ENCODE data around the gene SMIM28.
"Not testable (repeated sequence)": the region's sequence is repeated elsewhere in the genome, so short reads cannot be mapped to it uniquely, and the experiment has no call there.

SMIM28 gene

DNA sequence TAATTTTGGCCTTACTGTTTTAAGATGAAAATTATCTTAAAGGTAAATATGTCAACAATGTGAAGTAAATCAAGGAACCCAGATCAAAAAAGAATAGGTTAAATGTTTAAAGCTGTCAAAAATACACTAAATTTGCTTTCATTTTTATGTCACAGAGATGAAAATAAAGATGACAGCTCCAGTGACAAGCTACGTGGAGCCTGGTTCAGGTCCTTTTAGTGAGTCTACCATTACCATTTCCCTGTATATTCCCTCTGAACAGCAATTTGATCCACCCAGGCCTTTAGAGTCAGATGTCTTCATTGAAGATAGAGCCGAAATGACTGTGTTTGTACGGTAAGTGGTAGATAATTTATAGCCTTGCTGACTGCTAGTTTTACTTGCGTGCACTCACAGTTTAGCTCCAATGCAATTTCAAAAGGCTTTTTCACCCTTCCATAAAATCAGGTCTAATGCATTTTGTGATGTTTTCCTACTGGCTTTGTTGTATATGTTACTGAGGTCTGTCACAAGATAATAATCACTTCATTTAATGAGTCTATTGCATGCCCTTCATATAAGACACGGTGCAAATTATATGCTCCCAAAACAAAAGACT is 28.2 kb downstream of the SMIM28 start:
- DNase-seq (ENCODE audit: low spot score), result no peak

DNA sequence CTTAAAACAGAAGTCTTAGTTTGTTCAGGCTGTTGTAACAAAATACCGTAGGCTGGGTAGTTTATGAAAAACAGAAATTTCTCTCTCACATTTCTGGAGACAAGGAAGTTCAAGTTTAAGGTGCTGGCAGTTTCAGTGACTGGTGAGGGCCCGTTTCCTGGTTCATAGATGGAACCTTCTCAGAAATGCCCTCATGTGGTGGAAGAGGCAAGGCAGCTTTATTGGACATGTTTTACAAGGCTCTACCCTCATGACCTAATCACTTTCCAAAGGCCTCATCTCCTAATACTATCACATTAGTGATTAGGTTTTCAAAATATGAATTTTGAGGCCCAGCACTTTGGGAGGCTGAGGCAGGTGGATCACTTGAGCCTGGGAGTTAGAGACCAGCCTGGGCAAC is 28.7 kb downstream of the SMIM28 start:
- DNase-seq (ENCODE audit: low spot score), result no peak

- DNase-seq (ENCODE audit: low spot score), result no peak
Observed at GRCh38 chr6:138410048-138410735, 32.5 kb downstream of the SMIM28 start.

DNA sequence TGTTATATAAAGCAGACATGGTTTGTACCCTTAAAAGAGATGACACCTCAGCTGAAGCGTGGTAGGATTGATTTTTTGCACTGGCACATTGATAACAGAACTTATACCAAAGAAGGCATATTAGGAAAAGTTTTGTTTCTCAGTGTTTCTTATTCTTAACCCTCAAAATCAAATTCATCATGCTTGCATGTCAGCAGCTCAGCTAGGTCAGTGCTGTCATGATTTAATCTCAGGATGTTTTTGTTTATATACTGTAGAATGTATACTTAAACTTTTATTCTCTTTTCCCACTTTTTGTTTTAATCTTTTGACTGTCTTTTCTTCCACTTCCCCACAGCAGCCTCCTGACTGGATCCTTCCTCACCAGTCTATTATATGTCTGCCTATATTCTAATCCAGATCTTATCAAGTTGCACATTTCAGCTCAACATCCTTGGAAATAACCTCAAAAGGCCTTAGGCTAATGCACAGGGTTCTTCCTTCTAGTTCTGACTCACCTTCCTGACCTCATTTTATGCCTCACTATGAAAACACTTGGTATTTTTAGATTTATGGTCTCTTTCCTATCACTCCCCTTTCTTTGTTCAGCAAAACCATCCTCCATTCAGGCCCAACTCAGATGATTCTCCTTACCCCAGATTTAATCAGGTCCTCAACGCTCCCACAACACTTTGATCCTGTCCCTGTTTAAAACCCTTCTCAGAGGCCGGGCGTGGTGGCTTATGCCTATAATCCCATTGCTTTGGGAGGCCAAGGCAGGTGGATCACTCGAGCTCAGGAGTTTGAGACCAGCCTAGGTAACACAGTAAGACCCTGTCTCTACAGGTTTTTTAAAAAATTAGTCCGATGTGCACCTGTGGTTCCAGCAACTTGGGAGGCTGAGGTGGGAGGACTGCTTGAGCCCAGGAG is 33.5 kb downstream of the SMIM28 start:
- DNase-seq (ENCODE audit: low spot score), result no peak

- DNase-seq (ENCODE audit: low spot score), result no peak
Observed at GRCh38 chr6:138415125-138415524, 37.4 kb downstream of the SMIM28 start.

GRCh38 chr6:138416206-138416605 is 38.5 kb downstream of the SMIM28 start:
- no peak for DNase-seq (ENCODE audit: low spot score)

DNA sequence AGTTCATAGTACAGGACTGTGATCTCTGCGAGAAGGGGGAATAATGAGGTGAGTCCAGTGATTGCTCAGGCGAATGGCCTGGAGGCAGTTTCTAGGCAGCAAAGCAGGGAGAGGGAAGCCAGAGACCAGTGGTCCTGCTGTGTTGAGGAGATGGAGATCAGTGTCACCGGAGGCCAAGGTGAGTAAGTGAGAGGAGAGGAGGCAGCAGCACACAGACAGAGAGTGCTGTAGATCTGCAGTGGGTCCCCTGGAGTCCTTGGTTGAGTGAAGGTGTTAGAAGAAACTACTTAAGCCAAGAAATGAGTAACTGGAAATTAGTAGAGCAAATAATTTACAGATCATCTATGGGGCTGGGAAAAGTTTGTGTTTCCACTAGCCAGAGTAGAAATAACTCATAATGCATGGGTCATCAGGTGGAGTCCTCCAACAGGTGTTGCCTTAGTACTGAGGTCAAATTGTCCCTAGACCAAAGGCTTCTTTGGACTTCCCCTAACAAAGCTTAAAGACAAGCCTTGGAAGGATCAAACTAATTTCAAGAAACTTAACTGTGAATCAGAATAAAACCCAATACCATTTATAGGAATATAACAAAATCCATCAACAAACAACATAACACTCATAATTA is 39.9 kb downstream of the SMIM28 start:
- no peak for DNase-seq (ENCODE audit: low spot score)

GRCh38 chr6:138418118-138418742 is 40.5 kb downstream of the SMIM28 start:
- no peak for DNase-seq (ENCODE audit: low spot score)

- DNase-seq (ENCODE audit: low spot score), result no peak
Observed at GRCh38 chr6:138419766-138420165, 42.1 kb downstream of the SMIM28 start.

DNA sequence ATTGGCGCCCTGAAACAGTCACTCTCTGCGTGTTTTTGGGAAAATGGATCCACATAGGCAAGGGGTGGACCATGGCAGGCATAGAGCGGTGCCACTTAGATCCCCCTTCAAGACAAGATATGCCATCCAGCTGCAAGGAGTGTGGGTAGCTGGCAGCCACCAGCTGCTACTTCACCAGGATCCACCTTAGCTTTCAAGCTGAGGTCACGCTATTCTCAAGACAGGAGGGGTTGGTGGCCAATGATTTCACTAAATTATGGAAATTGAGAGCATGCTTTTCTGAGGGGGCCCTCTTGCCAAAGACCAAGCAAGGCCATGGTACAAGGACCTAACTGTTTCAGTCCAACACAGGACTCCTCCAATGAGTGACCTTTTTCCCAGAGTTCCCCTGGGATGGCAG is 42.7 kb downstream of the SMIM28 start:
- DNase-seq (ENCODE audit: low spot score), result no peak

GRCh38 chr6:138421089-138421488 is 43.4 kb downstream of the SMIM28 start:
- no peak for DNase-seq (ENCODE audit: low spot score)

- no peak for DNase-seq (ENCODE audit: low spot score)
Observed at GRCh38 chr6:138421608-138422007, 43.9 kb downstream of the SMIM28 start.

GRCh38 chr6:138422861-138423260 is 45.2 kb downstream of the SMIM28 start:
- DNase-seq (ENCODE audit: low spot score), result no peak

DNA sequence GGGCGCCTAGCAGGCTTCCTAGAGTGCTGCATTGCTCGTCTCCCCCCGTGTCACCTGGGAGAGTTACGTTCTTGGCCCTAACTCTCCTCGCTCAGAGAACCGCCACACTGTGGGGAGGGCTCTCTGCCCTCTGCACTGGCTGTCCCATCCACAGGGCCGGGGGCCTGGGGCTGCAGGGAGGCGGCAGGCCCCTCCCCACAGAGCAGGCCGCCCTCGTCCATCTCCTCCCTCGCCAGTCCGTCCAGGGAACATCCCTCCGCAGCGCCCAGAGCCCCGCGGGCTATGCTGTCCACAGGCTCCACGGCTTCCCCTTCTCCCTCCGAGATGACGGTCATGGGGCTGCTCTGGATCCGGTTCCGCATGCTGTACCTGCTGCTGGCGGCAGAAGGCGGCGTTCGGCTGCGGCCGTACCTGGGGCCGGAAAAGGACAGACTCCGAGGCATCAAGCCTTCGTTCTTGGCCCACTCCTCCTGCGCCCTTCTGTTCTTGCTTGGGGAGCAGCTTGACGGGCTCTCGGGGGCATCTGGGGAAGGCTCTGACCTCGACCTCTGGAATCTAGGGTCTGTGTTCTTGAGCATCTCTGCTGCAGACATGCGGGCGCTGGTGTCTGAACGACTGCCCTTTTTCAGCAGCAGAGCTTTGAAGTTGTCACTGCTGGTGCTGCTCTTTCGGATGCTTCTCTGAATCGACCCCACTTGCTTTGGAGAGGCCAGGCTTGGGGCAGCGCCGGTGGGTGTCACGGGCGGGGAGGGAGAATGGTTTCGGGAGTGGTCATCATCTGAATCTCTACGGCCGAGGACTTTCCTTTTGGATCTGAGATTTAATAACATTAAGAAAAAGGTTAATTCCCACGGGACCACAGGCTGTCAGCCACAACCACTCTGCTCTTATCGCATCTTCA is 46.5 kb downstream of the SMIM28 start:
- no peak for DNase-seq (ENCODE audit: low spot score)

GRCh38 chr6:138425256-138425655 is 47.6 kb downstream of the SMIM28 start:
- DNase-seq (ENCODE audit: low spot score), result not testable (repeated sequence)

GRCh38 chr6:138426500-138427123 is 48.9 kb downstream of the SMIM28 start:
- DNase-seq (ENCODE audit: low spot score), result no peak

DNA sequence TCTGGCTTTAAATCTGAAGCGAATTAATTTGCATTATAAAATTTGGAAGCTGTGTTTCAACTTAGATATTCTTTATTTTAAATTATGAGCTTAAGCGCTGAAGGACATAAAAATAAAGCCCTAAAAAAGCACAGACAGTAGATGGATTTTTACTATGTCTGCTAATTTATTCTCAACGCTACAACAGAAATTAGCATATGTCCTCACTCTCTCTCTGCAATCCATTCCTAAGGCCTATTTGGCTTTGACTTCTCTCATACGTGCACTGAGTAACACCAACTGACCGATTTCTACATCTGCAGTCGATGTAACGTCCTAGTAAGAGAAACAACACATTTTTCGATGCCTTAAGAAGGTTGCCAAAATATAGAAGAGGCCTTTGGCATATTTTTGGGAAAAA is 50.0 kb downstream of the SMIM28 start:
- DNase-seq (ENCODE audit: low spot score), result no peak

- DNase-seq (ENCODE audit: low spot score), result peak; percentile 39
Observed at GRCh38 chr6:138428944-138429598, 51.4 kb downstream of the SMIM28 start.

DNA sequence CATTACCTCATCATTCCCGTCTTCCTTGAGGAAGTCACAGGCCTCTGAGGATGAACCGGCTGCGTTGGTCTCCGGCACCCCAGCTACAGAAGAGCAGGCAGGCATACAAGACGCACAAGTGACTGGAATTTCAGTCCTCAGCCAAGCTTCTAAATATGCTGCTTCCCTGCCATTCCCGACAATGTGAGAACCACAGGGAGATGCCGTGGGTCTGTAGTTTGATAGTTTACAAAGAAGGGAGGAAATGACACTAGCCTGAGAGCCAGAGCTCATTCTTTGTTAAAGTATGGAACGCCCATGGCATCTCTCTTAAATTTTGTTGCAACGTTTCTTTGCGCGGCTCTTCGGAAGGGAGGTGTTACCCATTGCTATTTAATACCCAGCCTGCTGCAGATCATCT is 52.1 kb downstream of the SMIM28 start:
- DNase-seq (ENCODE audit: low spot score), result no peak
